HPDE6-E6E7 (cell line): ENCODE results near the gene ADK.
"Not testable (repeated sequence)": the region's sequence is repeated elsewhere in the genome, so short reads cannot be mapped to it uniquely, and the experiment has no call there.

ENCODE experiments used
- DNase-seq: peaks from one replicate; pipeline ENCODE4 v3.0.0; 2011; ENCODE audit warnings: missing footprints; ENCODE audit errors: extremely low spot score

The ADK gene

GRCh38 chr10:74344306-74344705 lies 193.3 kb downstream of the ADK start:
- no peak for DNase-seq

GRCh38 chr10:74347522-74347921 lies 196.5 kb downstream of the ADK start:
- DNase-seq: no peak

- not testable (repeated sequence) for DNase-seq
These were observed 202.0 kb downstream of the ADK start for GRCh38 chr10:74353021-74353420.

- DNase-seq: no peak
These were observed 210.7 kb downstream of the ADK start for GRCh38 chr10:74361678-74362077.

GRCh38 chr10:74363727-74364126 lies 212.7 kb downstream of the ADK start:
- DNase-seq: no peak

- DNase-seq: no peak
These were observed 214.1 kb downstream of the ADK start for GRCh38 chr10:74365109-74365508.

- DNase-seq: no peak
These were observed 220.7 kb downstream of the ADK start for GRCh38 chr10:74371696-74372095.

GRCh38 chr10:74373059-74373458 lies 222.0 kb downstream of the ADK start:
- no peak for DNase-seq

- DNase-seq: no peak
These were observed 226.5 kb downstream of the ADK start for GRCh38 chr10:74377476-74377875.

- DNase-seq: no peak
These were observed 228.5 kb downstream of the ADK start for GRCh38 chr10:74379474-74379873.

- no peak for DNase-seq
These were observed 229.8 kb downstream of the ADK start for GRCh38 chr10:74380795-74381194.

- DNase-seq: no peak
These were observed 230.4 kb downstream of the ADK start for GRCh38 chr10:74381291-74381853.

- no peak for DNase-seq
These were observed 231.6 kb downstream of the ADK start for GRCh38 chr10:74382663-74383062.

- no peak for DNase-seq
These were observed 232.6 kb downstream of the ADK start for GRCh38 chr10:74383642-74384041.

GRCh38 chr10:74384615-74385183 lies 233.7 kb downstream of the ADK start:
- no peak for DNase-seq

- no peak for DNase-seq
These were observed 237.8 kb downstream of the ADK start for GRCh38 chr10:74388801-74389200.

GRCh38 chr10:74391786-74392185 lies 240.8 kb downstream of the ADK start:
- no peak for DNase-seq

GRCh38 chr10:74394416-74394969 lies 243.5 kb downstream of the ADK start:
- DNase-seq: no peak

- no peak for DNase-seq
These were observed 249.2 kb downstream of the ADK start for GRCh38 chr10:74400186-74400585.

- no peak for DNase-seq
These were observed 255.0 kb downstream of the ADK start for GRCh38 chr10:74406006-74406405.

- no peak for DNase-seq
These were observed 264.3 kb downstream of the ADK start for GRCh38 chr10:74415146-74415839.

- DNase-seq: no peak
These were observed 266.4 kb downstream of the ADK start for GRCh38 chr10:74417397-74417796.

GRCh38 chr10:74418285-74418872 lies 267.4 kb downstream of the ADK start:
- no peak for DNase-seq
